Measurements from ENCODE around the gene PABPN1. TPM values are rescaled to one million over a fixed set of nuclear protein-coding genes. Genes with fewer than 3 reads are reported as not detected.

The PABPN1 gene
- total RNA-seq, 2 experiments from 2014 or later, result 167 to 314 TPM

GRCh38 chr14:23299211-23299957 lies 21.9 kb upstream of the PABPN1 start:
- no TSS peak for BruUV-seq (replicated peaks)
- intact Hi-C loops (cut with micrococcal nuclease; ENCODE audit: unreplicated experiment), result no loop called here
- ChIA-PET CTCF (ENCODE audit: unreplicated experiment) (no interaction called here), POLR2A (interaction anchor here (0.6 kb wide), 1 partner anchor 102 kb away, joined by 4 read pairs; no protein-coding TSS in a partner anchor)
- TF ChIP-seq CTCF (conservative IDR thresholded peaks at IDR 0.05; ENCODE audit: low read length), result peak; percentile 62
- no peak for TF ChIP-seq EZH2phosphoT487 (IDR thresholded peaks at IDR 0.05; ENCODE audit: borderline replicate concordance, low read depth, low read length)
- Histone ChIP-seq H3K9me3 (ENCODE audit: low read length) (no peaks in the 10 kb centered on the region), H3K4me3 (ENCODE audit: low read depth, low read length, poor library complexity, severe bottlenecking) (no peak overlapping the region), H3K27ac (ENCODE audit: low read depth, low read length, poor library complexity, severe bottlenecking) (no peak overlapping the region), H3K9me2 (ENCODE audit: insufficient read depth, low read length) (no peaks in the 10 kb centered on the region), H3K4me1 (ENCODE audit: insufficient read depth, low read length, poor library complexity, severe bottlenecking) (peaks cover 30% of the 10 kb centered on the region), H2AFZ (ENCODE audit: low read length) (no peak overlapping the region), H4K20me1 (ENCODE audit: insufficient read depth, low read length) (no peaks in the 10 kb centered on the region), H3K79me2 (ENCODE audit: insufficient read depth, low read depth, low read length) (peaks cover 10% of the 10 kb centered on the region; the same call in 1 of the 2 replicates), H3K4me2 (ENCODE audit: low read length) (peak overlapping the region; percentile 100), H3K36me3 (ENCODE audit: insufficient read depth, low read length) (peaks cover 34% of the 10 kb centered on the region)
- DNase-seq (ENCODE audit: low spot score), result peak; percentile 52

DNA sequence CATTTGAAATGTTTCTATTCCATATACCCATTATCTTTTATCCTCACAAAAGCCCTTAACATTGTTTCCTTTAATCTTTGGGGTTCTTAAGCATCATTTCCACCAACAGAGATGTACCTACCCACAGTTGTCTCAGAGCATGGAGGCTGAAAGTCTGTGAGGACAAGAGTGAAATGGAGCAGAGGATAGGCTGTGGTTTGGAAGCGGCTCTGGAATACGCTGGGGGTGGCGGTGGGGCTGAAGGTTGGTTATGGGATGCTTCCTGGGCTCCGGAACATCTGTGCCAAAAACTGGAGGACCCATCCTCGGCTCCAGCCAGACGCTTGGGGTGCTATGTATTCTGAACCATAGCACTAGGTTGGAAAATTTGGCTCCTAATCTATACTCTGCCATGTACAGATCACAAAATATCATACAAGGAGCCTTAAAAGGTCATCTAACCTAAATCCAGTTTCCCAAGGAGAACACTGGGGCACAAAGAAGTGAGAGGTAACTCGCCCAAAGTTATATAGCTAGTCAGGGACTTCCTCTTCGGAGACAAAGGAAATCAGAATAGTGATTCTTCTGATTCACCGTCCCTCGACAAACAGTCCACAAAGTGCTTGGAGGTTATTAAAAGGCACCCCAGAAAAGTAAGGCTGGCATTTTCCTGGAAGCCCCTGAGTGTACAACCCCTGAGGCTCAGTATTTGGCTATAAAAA lies 21.1 kb upstream of the PABPN1 start:
- ChIA-PET CTCF (ENCODE audit: unreplicated experiment) (interaction anchor here (0.6 to 1.5 kb wide), 5 partner anchors 14 to 1034 kb away, joined by 3 to 9 read pairs (median 4); partner anchors contain the start of gene PABPN1), POLR2A (interaction anchor here (0.6 to 9.4 kb wide), 6 partner anchors 9 to 229 kb away, joined by 3 to 122 read pairs (median 4); partner anchors contain the start of gene PABPN1)
- H3K27ac ChIP-seq (ENCODE audit: low read depth, low read length, poor library complexity, severe bottlenecking), result peak overlapping the region; percentile 63
- H3K9me3 ChIP-seq (ENCODE audit: low read length), result no peaks in the 10 kb centered on the region
- H3K9me2 ChIP-seq (ENCODE audit: insufficient read depth, low read length), result no peaks in the 10 kb centered on the region
- no peaks in the 10 kb centered on the region for H4K20me1 ChIP-seq (ENCODE audit: insufficient read depth, low read length)
- TF ChIP-seq EZH2phosphoT487 (IDR thresholded peaks at IDR 0.05; ENCODE audit: borderline replicate concordance, low read depth, low read length) (no peak), CTCF (conservative IDR thresholded peaks at IDR 0.05; ENCODE audit: low read length) (peak; percentile 51)
- peaks cover 34% of the 10 kb centered on the region for H3K36me3 ChIP-seq (ENCODE audit: insufficient read depth, low read length)
- intact Hi-C loops (cut with micrococcal nuclease; ENCODE audit: unreplicated experiment), result loop anchor here (2.0 to 10.0 kb wide), 5 partner anchors 179 to 845 kb away; partner anchors contain the start of genes EMC9, PSME2 and RNF31
- H3K4me2 ChIP-seq (ENCODE audit: low read length), result peak overlapping the region; percentile 100
- DNase-seq (ENCODE audit: low spot score), result peak; percentile 36
- peaks cover 10% of the 10 kb centered on the region; the same call in 1 of the 2 replicates for H3K79me2 ChIP-seq (ENCODE audit: insufficient read depth, low read depth, low read length)
- peak overlapping the region; percentile 96 for H3K4me3 ChIP-seq (ENCODE audit: low read depth, low read length, poor library complexity, severe bottlenecking)
- H3K4me1 ChIP-seq (ENCODE audit: insufficient read depth, low read length, poor library complexity, severe bottlenecking), result peaks cover 26% of the 10 kb centered on the region
- peak overlapping the region; percentile 11; the same call in 1 of the 2 replicates for H2AFZ ChIP-seq (ENCODE audit: low read length)
- no TSS peak for BruUV-seq (replicated peaks)
